Neural progenitor cell (in vitro differentiated cells): Measurements from ENCODE around the gene NT5DC1.

Experiments used
- EZH2 ChIP-seq: fragments of 200-600 bp; sonication (generic); IDR thresholded peaks from 2 replicates; pipeline ENCODE4 v1.6.1; 2017; ENCODE audit warnings: antibody characterized with exemption, mild to moderate bottlenecking, moderate library complexity
- EZH2phosphoT487 ChIP-seq: fragments of 200-600 bp; sonication (generic); IDR thresholded peaks from 2 replicates; pipeline ENCODE4 v1.6.1; 2017; ENCODE audit warnings: antibody characterized with exemption
- TF ChIP-seq, protein P1 (sequence below): fragments of 200-600 bp; sonication (generic); IDR thresholded peaks from 2 replicates; pipeline ENCODE4 v1.5.1; 2017; ENCODE audit warnings: antibody characterized with exemption, mild to moderate bottlenecking

GRCh38 chr6:116087437-116088027 lies 13.1 kb upstream of the NT5DC1 start:
- TF ChIP-seq, protein P1, sequence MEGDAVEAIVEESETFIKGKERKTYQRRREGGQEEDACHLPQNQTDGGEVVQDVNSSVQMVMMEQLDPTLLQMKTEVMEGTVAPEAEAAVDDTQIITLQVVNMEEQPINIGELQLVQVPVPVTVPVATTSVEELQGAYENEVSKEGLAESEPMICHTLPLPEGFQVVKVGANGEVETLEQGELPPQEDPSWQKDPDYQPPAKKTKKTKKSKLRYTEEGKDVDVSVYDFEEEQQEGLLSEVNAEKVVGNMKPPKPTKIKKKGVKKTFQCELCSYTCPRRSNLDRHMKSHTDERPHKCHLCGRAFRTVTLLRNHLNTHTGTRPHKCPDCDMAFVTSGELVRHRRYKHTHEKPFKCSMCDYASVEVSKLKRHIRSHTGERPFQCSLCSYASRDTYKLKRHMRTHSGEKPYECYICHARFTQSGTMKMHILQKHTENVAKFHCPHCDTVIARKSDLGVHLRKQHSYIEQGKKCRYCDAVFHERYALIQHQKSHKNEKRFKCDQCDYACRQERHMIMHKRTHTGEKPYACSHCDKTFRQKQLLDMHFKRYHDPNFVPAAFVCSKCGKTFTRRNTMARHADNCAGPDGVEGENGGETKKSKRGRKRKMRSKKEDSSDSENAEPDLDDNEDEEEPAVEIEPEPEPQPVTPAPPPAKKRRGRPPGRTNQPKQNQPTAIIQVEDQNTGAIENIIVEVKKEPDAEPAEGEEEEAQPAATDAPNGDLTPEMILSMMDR: no peak
- no peak for TF ChIP-seq EZH2
- no peak for TF ChIP-seq EZH2phosphoT487
